ENCODE data around the gene KLK4. TPM values are rescaled to one million over a fixed set of nuclear protein-coding genes. Genes with fewer than 3 reads are reported as not detected.
"Not testable (repeated sequence)": the region's sequence is repeated elsewhere in the genome, so short reads cannot be mapped to it uniquely, and the experiment has no call there.

KLK4 gene
- total RNA-seq, 1 experiment from 2014 or later, result 0.32 TPM

GRCh38 chr19:50898018-50898417, 13.2 kb downstream of the KLK4 start:
- H3K4me1 ChIP-seq, result peaks cover 7% of the 10 kb centered on the region; the same call in 1 of the 2 replicates
- H3K9me3 ChIP-seq (replicated peaks), result no peaks in the 10 kb centered on the region

GRCh38 chr19:50897612-50898011, 13.6 kb downstream of the KLK4 start:
- H3K4me3 ChIP-seq, result no peak overlapping the region
- no peaks in the 10 kb centered on the region for H3K36me3 ChIP-seq
- DNase-seq, result no peak
- no peak overlapping the region for H3K27ac ChIP-seq
- H3K4me1 ChIP-seq, result peaks cover 7% of the 10 kb centered on the region; the same call in 1 of the 2 replicates
- no peaks in the 10 kb centered on the region for H3K27me3 ChIP-seq
- H3K9me3 ChIP-seq (replicated peaks), result no peaks in the 10 kb centered on the region

More at GRCh38 chr19:50898018-50898417, 13.2 kb downstream of the KLK4 start:
- no peak for DNase-seq
- H3K4me3 ChIP-seq, result no peak overlapping the region
- no peaks in the 10 kb centered on the region for H3K27me3 ChIP-seq
- H3K36me3 ChIP-seq, result no peaks in the 10 kb centered on the region
- H3K27ac ChIP-seq, result no peak overlapping the region

- DNase-seq, result no peak
- no peak overlapping the region for H3K4me3 ChIP-seq
- H3K27me3 ChIP-seq, result no peaks in the 10 kb centered on the region
- H3K27ac ChIP-seq, result no peak overlapping the region
- no peaks in the 10 kb centered on the region for H3K36me3 ChIP-seq
- H3K9me3 ChIP-seq (replicated peaks), result no peaks in the 10 kb centered on the region
- H3K4me1 ChIP-seq, result peaks cover 7% of the 10 kb centered on the region; the same call in 1 of the 2 replicates
These were observed 14.0 kb downstream of the KLK4 start for GRCh38 chr19:50897191-50897607.

GRCh38 chr19:50896591-50897190, 14.5 kb downstream of the KLK4 start:
- no peaks in the 10 kb centered on the region for H3K9me3 ChIP-seq (replicated peaks)
- no peak overlapping the region for H3K27ac ChIP-seq
- no peaks in the 10 kb centered on the region for H3K27me3 ChIP-seq
- DNase-seq, result peak; percentile 37 to 55
- peaks cover 7% of the 10 kb centered on the region; the same call in 1 of the 2 replicates for H3K4me1 ChIP-seq
- H3K4me3 ChIP-seq, result no peak overlapping the region
- H3K36me3 ChIP-seq, result no peaks in the 10 kb centered on the region

- not testable (repeated sequence) for H3K4me1 ChIP-seq
These were observed 15.1 kb downstream of the KLK4 start for GRCh38 chr19:50896089-50896590.

GRCh38 chr19:50894478-50895356, 16.5 kb downstream of the KLK4 start:
- Histone ChIP-seq H3K4me1 (peaks cover 7% of the 10 kb centered on the region), H3K27me3 (no peaks in the 10 kb centered on the region), H3K9me3 (replicated peaks) (no peaks in the 10 kb centered on the region), H3K36me3 (no peaks in the 10 kb centered on the region), H3K27ac (no peak overlapping the region), H3K4me3 (no peak overlapping the region)
- no peak for DNase-seq

More at GRCh38 chr19:50896089-50896590, 15.1 kb downstream of the KLK4 start:
- H3K9me3 ChIP-seq (replicated peaks); H3K4me3 ChIP-seq; H3K27ac ChIP-seq; H3K36me3 ChIP-seq; DNase-seq; H3K27me3 ChIP-seq: not testable (repeated sequence)

DNA sequence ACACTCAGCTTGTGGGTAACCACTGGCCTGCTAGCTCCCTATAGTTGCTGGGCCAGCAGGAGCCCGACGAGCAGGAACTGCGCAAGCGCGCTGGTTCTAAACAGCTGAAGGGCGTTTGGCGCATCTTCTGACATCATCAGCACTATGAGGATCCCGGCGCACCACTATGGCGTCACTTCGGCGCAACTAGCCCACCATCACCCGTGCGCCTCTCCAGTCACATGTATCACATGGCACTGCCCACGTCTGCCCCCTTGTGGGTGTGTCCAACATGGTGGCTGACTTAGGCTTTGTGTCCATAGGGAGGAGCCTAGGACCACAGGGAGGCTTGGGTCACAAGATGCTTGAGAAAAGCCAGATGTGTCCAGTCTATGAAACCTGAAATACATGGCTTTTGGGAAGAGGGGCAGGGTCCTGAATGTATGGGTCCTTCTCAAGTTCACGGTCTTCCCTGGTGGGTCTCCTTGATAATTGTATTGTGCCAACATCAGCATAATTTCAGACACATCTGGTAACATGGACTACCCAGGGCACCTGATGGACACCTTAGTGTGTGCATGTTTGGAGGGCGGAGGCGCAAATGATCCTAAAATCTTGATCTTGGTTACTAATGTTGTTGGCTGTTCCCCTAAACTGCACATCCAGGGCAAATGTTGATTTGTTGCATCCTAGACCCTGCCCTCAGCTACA, 18.0 kb downstream of the KLK4 start:
- Histone ChIP-seq H3K9me3 (replicated peaks) (no peaks in the 10 kb centered on the region), H3K4me3 (no peak overlapping the region), H3K36me3 (no peaks in the 10 kb centered on the region), H3K27ac (no peak overlapping the region), H3K27me3 (no peaks in the 10 kb centered on the region), H3K4me1 (peaks cover 7% of the 10 kb centered on the region)
- DNase-seq, result no peak

GRCh38 chr19:50891253-50891625, 20.0 kb downstream of the KLK4 start:
- no peaks in the 10 kb centered on the region for H3K36me3 ChIP-seq
- DNase-seq, result no peak
- no peaks in the 10 kb centered on the region; the same call in 1 of the 2 replicates for H3K27me3 ChIP-seq
- H3K4me1 ChIP-seq, result no peaks in the 10 kb centered on the region; the same call in 1 of the 2 replicates
- no peak overlapping the region for H3K4me3 ChIP-seq
- H3K9me3 ChIP-seq (replicated peaks), result no peaks in the 10 kb centered on the region
- no peak overlapping the region for H3K27ac ChIP-seq

- H3K4me1 ChIP-seq, result no peaks in the 10 kb centered on the region; the same call in 1 of the 2 replicates
- no peak overlapping the region for H3K4me3 ChIP-seq
- H3K9me3 ChIP-seq (replicated peaks), result no peaks in the 10 kb centered on the region
- no peaks in the 10 kb centered on the region; the same call in 1 of the 2 replicates for H3K27me3 ChIP-seq
- no peak overlapping the region for H3K27ac ChIP-seq
- no peak for DNase-seq
- no peaks in the 10 kb centered on the region for H3K36me3 ChIP-seq
These were observed 20.6 kb downstream of the KLK4 start for GRCh38 chr19:50890422-50891252.

GRCh38 chr19:50889638-50890037, 21.6 kb downstream of the KLK4 start:
- no peak overlapping the region for H3K27ac ChIP-seq

DNA sequence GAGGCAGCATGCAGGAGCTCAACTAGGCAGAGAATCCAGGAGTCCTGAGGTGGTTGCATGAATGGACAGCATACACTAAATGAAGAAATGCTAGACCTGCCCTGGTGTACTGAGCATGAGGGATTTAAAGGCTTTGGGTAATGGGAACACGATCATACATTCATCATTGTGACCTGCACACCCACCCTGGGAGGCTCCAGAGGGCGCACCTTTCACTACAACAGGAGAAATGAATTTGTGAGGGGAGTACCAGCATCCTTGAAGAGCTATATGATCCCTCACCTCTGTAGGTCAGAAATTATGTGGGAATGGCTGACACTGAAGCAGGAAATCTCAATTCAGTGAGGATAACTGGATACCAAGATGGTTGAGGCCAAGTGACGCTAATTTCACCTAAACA, 29.0 kb downstream of the KLK4 start:
- no peak overlapping the region for H3K4me3 ChIP-seq
- no peaks in the 10 kb centered on the region for H3K4me1 ChIP-seq
- H3K9me3 ChIP-seq (replicated peaks), result no peaks in the 10 kb centered on the region
- H3K27me3 ChIP-seq, result peaks cover 11% of the 10 kb centered on the region
- H3K36me3 ChIP-seq, result no peaks in the 10 kb centered on the region
- no peak overlapping the region for H3K27ac ChIP-seq
- DNase-seq, result no peak

More at GRCh38 chr19:50889638-50890037, 21.6 kb downstream of the KLK4 start:
- no peak for DNase-seq
- H3K36me3 ChIP-seq, result no peaks in the 10 kb centered on the region
- no peak overlapping the region for H3K4me3 ChIP-seq
- H3K27me3 ChIP-seq, result no peaks in the 10 kb centered on the region; the same call in 1 of the 2 replicates
- H3K9me3 ChIP-seq (replicated peaks), result no peaks in the 10 kb centered on the region
- no peaks in the 10 kb centered on the region; the same call in 1 of the 2 replicates for H3K4me1 ChIP-seq

DNA sequence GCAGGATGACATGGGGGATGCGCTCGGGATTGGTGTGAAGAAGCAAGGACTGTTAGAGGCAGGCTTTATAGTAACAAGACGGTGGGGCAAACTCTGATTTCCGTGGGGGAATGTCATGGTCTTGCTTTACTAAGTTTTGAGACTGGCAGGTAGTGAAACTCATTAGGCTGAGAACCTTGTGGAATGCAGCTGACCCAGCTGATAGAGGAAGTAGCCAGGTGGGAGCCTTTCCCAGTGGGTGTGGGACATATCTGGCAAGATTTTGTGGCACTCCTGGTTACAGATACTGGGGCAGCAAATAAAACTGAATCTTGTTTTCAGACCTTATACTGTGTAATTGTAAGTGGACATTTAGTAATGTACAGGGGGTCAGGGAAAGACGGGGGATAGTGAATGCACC, 31.0 kb downstream of the KLK4 start:
- H3K4me1 ChIP-seq, result peaks cover 4% of the 10 kb centered on the region; the same call in 1 of the 2 replicates
- H3K36me3 ChIP-seq, result no peaks in the 10 kb centered on the region
- peaks cover 21% of the 10 kb centered on the region for H3K27me3 ChIP-seq
- H3K9me3 ChIP-seq (replicated peaks), result no peaks in the 10 kb centered on the region
- no peak overlapping the region for H3K27ac ChIP-seq
- no peak for DNase-seq
- no peak overlapping the region for H3K4me3 ChIP-seq

GRCh38 chr19:50878851-50879250, 32.3 kb downstream of the KLK4 start:
- Histone ChIP-seq H3K4me1 (peaks cover 4% of the 10 kb centered on the region; the same call in 1 of the 2 replicates), H3K27ac (no peak overlapping the region), H3K27me3 (peaks cover 21% of the 10 kb centered on the region), H3K4me3 (no peak overlapping the region), H3K9me3 (replicated peaks) (no peaks in the 10 kb centered on the region), H3K36me3 (no peaks in the 10 kb centered on the region)
- DNase-seq, result no peak

DNA sequence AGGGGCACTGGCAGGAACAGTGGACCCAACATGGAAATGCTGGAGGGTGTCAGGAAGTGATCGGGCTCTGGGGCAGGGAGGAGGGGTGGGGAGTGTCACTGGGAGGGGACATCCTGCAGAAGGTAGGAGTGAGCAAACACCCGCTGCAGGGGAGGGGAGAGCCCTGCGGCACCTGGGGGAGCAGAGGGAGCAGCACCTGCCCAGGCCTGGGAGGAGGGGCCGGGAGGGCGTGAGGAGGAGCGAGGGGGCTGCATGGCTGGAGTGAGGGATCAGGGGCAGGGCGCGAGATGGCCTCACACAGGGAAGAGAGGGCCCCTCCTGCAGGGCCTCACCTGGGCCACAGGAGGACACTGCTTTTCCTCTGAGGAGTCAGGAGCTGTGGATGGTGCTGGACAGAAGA, 33.9 kb downstream of the KLK4 start:
- no peaks in the 10 kb centered on the region for H3K9me3 ChIP-seq (replicated peaks)
- H3K27me3 ChIP-seq, result peaks cover 15% of the 10 kb centered on the region
- H3K36me3 ChIP-seq, result no peaks in the 10 kb centered on the region
- H3K4me1 ChIP-seq, result peaks cover 4% of the 10 kb centered on the region; the same call in 1 of the 2 replicates
- no peak overlapping the region for H3K27ac ChIP-seq
- H3K4me3 ChIP-seq, result no peak overlapping the region
- DNase-seq, result no peak

All from SJCRH30 (cell line).